COLO668 (cell line): Measurements from ENCODE around the gene STOM.

Source experiments
- DNase-seq: peaks from one replicate; lab custom pipeline; 2025; ENCODE audit not compliant: unreplicated experiment; lab: John Stamatoyannopoulos, UW

The STOM gene

GRCh38 chr9:121323449-121324151 lies 46.5 kb downstream of the STOM start:
- no peak for DNase-seq

- no peak for DNase-seq
These were observed 47.2 kb downstream of the STOM start for GRCh38 chr9:121322737-121323448.

- DNase-seq = no peak
These were observed 47.9 kb downstream of the STOM start for GRCh38 chr9:121322037-121322736.

GRCh38 chr9:121321016-121321503 lies 49.0 kb downstream of the STOM start:
- no peak for DNase-seq

- DNase-seq = no peak
These were observed 50.7 kb downstream of the STOM start for GRCh38 chr9:121319383-121319780.

- no peak for DNase-seq
These were observed 51.2 kb downstream of the STOM start for GRCh38 chr9:121318631-121319382.

GRCh38 chr9:121317737-121318630 lies 52.1 kb downstream of the STOM start:
- no peak for DNase-seq

- DNase-seq = no peak
These were observed 53.1 kb downstream of the STOM start for GRCh38 chr9:121316852-121317373.

GRCh38 chr9:121316378-121316777 lies 53.7 kb downstream of the STOM start:
- no peak for DNase-seq

- DNase-seq = no peak
These were observed 56.4 kb downstream of the STOM start for GRCh38 chr9:121313458-121314152.

GRCh38 chr9:121312169-121312568 lies 57.9 kb downstream of the STOM start:
- no peak for DNase-seq

- DNase-seq = no peak
These were observed 59.5 kb downstream of the STOM start for GRCh38 chr9:121310571-121310970.

- no peak for DNase-seq
These were observed 60.1 kb downstream of the STOM start for GRCh38 chr9:121309833-121310425.

- DNase-seq = no peak
These were observed 60.9 kb downstream of the STOM start for GRCh38 chr9:121309171-121309570.

- DNase-seq = no peak
These were observed 61.3 kb downstream of the STOM start for GRCh38 chr9:121308765-121309164.

- no peak for DNase-seq
These were observed 62.1 kb downstream of the STOM start for GRCh38 chr9:121307976-121308375.

- DNase-seq = no peak
These were observed 64.6 kb downstream of the STOM start for GRCh38 chr9:121305269-121305994.

GRCh38 chr9:121304707-121305106 lies 65.3 kb downstream of the STOM start:
- no peak for DNase-seq
